HCT116 (cell line): Measurements from ENCODE around the gene GPR32.

Experiments used
- CTCF ChIP-seq, 3 experiments: fragments of 200-600 bp in 1 of 3; sonication (generic) in 1 of 3; IDR thresholded peaks in 2 of 3; conservative IDR thresholded peaks in 1 of 3; 2 replicates each; pipeline ENCODE4 v1.5.1; 2012 to 2017; ENCODE audit warnings: low read depth in 2 of 3, low read length in 2 of 3, antibody characterized with exemption in 1 of 3, borderline replicate concordance in 1 of 3, control low read depth in 1 of 3, mild to moderate bottlenecking in 1 of 3, mixed read lengths in 1 of 3, mixed run types in 1 of 3, moderate library complexity in 1 of 3; ENCODE audit not compliant: insufficient read depth in 1 of 3
- JUND ChIP-seq: IDR thresholded peaks from 2 replicates; pipeline ENCODE4 v1.6.1; 2012
- MAX ChIP-seq: IDR thresholded peaks from 2 replicates; pipeline ENCODE4 v1.6.1; 2012
- SP1 ChIP-seq: IDR thresholded peaks from 2 replicates; pipeline ENCODE4 v1.6.1; 2012; ENCODE audit warnings: low read depth

GRCh38 chr19:50772476-50772875, 2.2 kb downstream of the GPR32 start:
- TF ChIP-seq MAX, result no peak
- no peak for TF ChIP-seq CTCF (IDR thresholded peaks at IDR 0.05 in 2 of 3, conservative IDR thresholded peaks at IDR 0.05 in 1 of 3; ENCODE audit: borderline replicate concordance in 1 of 3, insufficient read depth in 1 of 3, low read depth in 2 of 3, low read length in 2 of 3)
- TF ChIP-seq JUND, result no peak
- peak; percentile 85 for TF ChIP-seq SP1
